ENCODE results near the gene IZUMO1.
"Not testable (repeated sequence)": the region's sequence is repeated elsewhere in the genome, so short reads cannot be mapped to it uniquely, and the experiment has no call there.

The IZUMO1 gene

DNA sequence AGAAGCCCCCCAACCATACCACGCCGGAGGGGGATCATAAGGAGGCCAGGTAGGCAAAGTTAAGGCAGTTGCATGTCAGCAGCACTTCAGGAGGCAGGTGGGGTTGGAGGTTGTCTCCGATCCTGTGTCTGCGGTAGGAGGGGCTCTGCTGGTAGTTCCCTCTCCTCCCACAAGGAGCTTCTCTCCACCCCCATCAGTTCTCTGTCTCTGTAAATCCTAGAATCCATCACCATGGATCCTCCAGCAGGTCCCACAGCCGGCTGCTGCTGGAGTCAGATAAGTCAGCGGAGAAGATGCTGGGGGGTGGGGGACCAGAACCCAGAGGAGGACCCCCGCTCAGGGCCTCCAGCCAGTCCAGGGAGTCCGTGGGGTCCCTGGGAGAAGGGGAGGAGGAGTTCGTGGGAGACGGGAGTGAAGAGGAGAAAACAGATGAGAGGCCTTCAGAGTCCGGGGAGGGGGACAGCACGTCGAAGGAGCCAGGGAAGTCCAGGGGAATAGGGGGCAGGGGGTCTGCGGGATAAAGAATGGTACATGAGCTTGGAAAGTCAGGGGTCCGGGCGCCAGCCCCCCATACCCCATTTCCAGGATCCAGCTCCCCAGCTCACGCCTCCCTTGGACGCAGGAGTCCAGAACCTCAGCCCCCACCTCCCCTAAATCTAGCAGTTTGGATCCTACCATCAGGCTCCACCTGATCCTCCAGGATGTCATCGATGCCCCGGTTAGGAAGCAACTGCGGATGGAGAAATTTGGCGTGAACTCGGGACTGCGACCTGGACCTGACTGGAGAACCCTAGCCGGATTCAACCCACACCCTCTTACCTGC, 33.5 kb downstream of the IZUMO1 start:
- DNase-seq (ENCODE audit: low read depth in 2 of 2): no peak

DNA sequence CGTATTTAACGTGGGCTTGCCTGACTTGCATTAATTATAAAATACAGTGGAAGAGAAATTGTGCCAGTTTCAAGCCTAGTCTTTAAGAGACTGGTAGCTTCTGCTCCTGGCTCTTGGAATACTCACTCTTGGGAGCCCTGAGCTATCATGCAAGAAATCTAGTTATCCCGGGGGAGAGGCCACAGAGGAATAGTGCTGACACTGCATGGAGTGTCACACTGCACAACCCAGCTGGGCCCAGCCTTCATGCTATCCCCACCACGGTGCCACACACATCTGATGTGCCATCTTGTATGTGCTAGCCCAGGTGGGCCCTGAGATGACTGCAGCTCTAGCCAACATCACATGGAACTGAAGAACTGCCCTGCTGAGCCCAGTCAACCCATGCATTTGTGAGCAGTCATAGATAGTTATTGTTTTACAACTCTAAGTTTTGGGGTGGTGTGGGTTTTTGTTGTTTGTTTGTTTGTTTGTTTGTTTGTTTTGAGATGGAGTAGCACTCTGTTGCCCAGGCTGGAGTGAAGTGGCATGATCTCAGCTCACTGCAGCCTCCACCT, 35.5 kb downstream of the IZUMO1 start:
- DNase-seq (ENCODE audit: low read depth in 2 of 2): no peak

GRCh38 chr19:48708471-48708870, 38.2 kb downstream of the IZUMO1 start:
- no peak for DNase-seq (ENCODE audit: low read depth in 2 of 2)

DNA sequence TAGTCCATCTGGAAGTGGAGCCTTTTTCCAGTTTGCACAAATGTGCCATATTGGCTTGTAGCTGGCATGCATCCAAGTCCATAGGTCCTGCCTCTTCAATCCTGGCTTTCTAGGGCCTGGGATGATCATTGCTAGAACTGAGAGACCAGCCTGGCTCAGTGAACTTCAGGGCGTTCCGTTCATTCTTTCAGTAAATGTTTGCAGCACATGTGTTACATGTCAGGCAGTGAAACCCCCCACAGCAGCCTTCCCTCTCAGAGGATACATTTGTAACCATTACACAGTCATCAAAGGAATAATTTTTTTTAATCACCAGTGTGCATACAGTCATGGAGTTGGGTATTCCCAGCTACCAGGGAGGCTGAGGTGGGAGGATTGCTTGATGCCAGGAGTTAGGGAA, 41.3 kb downstream of the IZUMO1 start:
- no peak for DNase-seq (ENCODE audit: low read depth in 2 of 2)

DNA sequence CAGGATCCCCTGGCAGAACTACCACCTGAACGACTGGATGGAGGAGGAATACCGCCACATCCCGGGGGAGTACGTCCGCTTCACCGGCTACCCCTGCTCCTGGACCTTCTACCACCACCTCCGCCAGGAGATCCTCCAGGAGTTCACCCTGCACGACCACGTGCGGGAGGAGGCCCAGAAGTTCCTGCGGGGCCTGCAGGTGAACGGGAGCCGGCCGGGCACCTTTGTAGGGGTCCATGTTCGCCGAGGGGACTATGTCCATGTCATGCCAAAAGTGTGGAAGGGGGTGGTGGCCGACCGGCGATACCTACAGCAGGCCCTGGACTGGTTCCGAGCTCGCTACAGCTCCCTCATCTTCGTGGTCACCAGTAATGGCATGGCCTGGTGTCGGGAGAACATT, 43.4 kb downstream of the IZUMO1 start:
- no peak for DNase-seq (ENCODE audit: low read depth in 2 of 2)

DNA sequence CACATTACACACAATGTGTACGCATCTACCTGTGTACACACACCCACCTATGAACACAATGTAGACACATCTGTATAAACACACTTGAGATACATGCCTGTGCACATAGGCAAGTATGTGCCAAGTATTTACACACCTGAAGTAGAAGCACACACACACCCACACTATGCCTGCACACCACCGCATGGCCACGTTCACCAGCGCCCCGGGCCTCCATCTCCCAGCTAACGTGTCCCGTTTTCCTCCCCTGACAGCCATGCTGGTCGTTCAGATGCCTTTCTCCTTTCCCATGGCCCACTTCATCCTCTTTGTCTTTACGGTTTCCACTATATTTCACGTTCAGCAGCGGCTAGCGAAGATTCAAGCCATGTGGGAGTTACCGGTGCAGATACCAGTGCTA, 44.0 kb downstream of the IZUMO1 start:
- DNase-seq (ENCODE audit: low read depth in 2 of 2): no peak

- DNase-seq (ENCODE audit: low read depth in 2 of 2): no peak
Measured at GRCh38 chr19:48698046-48698445, 48.7 kb downstream of the IZUMO1 start.

DNA sequence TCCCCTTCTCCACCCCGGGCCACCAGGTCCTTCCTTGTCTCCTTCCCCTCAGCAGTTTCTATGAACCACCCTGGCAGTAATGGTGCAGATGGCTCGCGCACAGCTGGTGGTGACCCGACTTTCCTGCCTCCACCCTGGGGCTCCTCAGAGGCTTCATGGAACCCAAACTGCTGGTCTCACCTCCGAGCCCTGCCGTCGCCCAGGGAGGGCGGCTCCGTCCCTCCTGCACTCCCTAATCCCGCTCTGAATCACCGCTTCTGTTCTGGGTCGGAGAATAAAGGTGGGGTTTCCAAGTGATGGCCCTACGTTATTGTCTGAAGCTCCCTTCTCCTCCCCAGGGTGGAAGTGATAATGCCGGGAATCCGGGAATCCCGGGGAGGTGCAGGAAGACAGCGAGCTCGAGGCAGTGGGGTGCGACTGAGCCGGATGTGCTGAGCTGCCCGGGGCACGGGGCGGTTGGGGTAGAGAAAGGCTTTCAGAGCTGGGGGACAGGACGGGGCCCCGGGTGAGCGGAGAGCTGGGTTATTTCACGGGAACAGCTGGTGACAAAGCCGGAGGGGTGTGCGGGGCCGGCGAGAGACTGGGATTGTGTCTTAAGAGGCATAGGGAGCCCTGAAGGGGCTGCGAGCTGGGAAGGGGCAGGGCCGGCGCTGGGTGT, 50.2 kb downstream of the IZUMO1 start:
- no peak for DNase-seq (ENCODE audit: low read depth in 2 of 2)

- DNase-seq (ENCODE audit: low read depth in 2 of 2): no peak
Measured at GRCh38 chr19:48695743-48696352, 50.9 kb downstream of the IZUMO1 start, which contains the start of gene FUT2. Gene FUT2 (plus strand): TSS chr19:48695971. CDS start chr19:48702957, 6,986 bp downstream.

DNA sequence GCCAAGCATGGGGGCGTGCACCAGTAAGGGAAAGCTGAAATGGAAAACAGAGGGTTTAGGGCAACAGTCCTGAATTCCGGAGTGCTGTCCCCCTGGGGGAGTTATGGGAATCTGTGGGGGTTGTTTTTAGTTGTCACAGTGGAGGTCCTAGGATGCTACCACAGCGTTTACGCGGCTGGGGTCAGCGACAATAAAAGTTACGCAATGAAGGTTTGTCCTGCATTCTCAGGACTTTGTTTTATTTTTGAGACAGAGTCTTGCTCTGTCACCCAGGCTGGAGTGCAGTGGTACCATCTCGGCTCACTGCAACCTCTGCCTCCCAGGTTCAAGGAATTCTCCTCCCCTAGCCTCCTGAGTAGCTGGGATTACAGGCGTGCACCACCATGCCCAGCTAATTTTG, 53.1 kb downstream of the IZUMO1 start:
- DNase-seq (ENCODE audit: low read depth in 2 of 2): not testable (repeated sequence)
